Activated CD4-positive, alpha-beta T cell treated with anti-CD3 and anti-CD28 coated beads for 36 hours (primary cell): Measurements from ENCODE around the gene NPM3. TPM values are rescaled to one million over a fixed set of nuclear protein-coding genes. Genes with fewer than 3 reads are reported as not detected.

Experiments
- ATAC-seq: fragments of 200-7000 bp; cut with Tn5 transposase; one replicate; pipeline ENCODE4 v1.10.0; 2021; ENCODE audit warnings: mild to moderate bottlenecking, moderate library complexity
- CTCF ChIA-PET: fragments of 350-600 bp; sonication (Branson Sonifier 250); formaldehyde crosslinking; loops from one replicate; lab custom pipeline; 2021; ENCODE audit warnings: antibody characterized with exemption; lab: Charles Lee
- POLR2A ChIA-PET: fragments of 350-600 bp; sonication (Branson Sonifier 250); formaldehyde crosslinking; loops from one replicate; lab custom pipeline; 2021; ENCODE audit warnings: antibody characterized with exemption, inconsistent platforms; lab: Charles Lee
- DNase-seq: peaks from one replicate; pipeline ENCODE4 v3.0.0-alpha.2; 2020
- H3K27ac Mint-ChIP-seq: one replicate; pipeline ENCODE4 v1.8.0; 2021; ENCODE audit warnings: mixed read lengths
- H3K27me3 Mint-ChIP-seq: one replicate; pipeline ENCODE4 v1.8.0; 2021; ENCODE audit warnings: mixed read lengths
- H3K36me3 Mint-ChIP-seq: one replicate; pipeline ENCODE4 v1.8.0; 2021; ENCODE audit warnings: low read depth, mixed read lengths
- H3K4me1 Mint-ChIP-seq: one replicate; pipeline ENCODE4 v1.8.0; 2021; ENCODE audit warnings: mixed read lengths
- H3K4me3 Mint-ChIP-seq: one replicate; pipeline ENCODE4 v1.8.0; 2021; ENCODE audit warnings: mild to moderate bottlenecking, moderate library complexity, mixed read lengths
- H3K9me3 Mint-ChIP-seq: one replicate; pipeline ENCODE4 v1.8.0; 2021; ENCODE audit warnings: low read depth, mixed read lengths
- intact Hi-C, 2 experiments: fragments of 100-400 bp; cut with DNase I in 1 of 2; cut with micrococcal nuclease in 1 of 2; formaldehyde crosslinking; loops; one replicate each; pipeline versions ENCODE4 v1.14.2 to v1.15.1; 2022 to 2024; cut with DNase I, micrococcal nuclease
- total RNA-seq, 2 experiments: library from RNA; stranded (reverse); gene quantifications; one replicate each; pipeline ENCODE4 v1.2.3, GENCODE V29; 2021

NPM3 gene, protein sequence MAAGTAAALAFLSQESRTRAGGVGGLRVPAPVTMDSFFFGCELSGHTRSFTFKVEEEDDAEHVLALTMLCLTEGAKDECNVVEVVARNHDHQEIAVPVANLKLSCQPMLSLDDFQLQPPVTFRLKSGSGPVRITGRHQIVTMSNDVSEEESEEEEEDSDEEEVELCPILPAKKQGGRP
- 100 to 1,000 TPM; 207 to 214 TPM for total RNA-seq

DNA sequence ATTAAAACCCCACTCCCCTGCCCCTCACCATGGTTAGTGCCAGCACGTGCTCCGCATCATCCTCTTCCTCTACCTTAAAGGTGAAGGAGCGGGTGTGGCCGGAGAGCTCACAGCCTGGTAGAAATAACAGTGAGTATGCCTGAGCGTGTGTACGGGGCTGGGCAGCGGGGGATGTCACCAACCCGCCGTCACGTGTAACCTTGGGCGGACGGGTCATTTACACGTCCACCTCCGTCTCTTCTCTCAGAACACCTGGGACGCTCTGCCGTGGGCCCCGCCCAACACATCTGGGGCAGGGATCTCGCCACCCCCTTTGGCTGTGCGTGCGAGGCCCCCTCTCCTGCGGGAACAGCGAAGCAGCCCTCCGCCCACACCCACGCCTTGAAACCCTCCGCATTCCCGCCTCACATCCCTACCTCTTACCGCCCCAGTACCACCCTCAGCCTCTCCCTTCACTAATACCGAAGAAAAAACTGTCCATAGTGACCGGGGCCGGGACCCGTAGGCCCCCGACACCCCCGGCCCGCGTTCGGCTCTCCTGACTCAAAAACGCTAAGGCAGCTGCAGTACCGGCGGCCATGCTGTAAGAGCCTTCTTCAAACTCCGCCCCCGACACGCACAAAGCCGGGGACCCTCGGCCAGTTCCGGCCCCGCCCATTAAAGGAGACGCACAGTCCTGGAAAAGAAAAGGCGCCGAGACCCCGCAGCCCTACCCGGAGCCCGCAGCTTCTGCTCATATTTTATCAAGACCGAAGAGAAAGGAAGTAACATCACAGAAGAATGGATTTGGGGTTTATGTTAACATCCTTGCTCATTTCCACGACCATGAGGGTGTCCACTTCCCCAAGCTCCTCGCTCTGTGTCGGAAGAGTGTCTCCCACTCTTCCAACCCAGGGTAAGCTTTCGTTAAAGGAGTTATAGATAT lies at the start of gene NPM3:
NPM3 (minus strand) TSS at position 636 of the 925 bp plus-strand sequence; CDS start at position 580, 56 bp downstream.
- peak; percentile 82 for ATAC-seq
- intact Hi-C loops: loop anchor here (1.0 to 10.0 kb wide), 12 partner anchors 35 to 1248 kb away; partner anchors contain the start of genes DPCD (in 2 of the 2), OGA (in 2 of the 2), POLL (in 2 of the 2) and HIF1AN (in 1 of the 2)
- H3K36me3 Mint-ChIP-seq: peaks cover 53% of the 10 kb centered on the region
- H3K9me3 Mint-ChIP-seq: no peaks in the 10 kb centered on the region
- peak within 1 kb of the TSS; percentile 97 for H3K27ac Mint-ChIP-seq
- H3K4me3 Mint-ChIP-seq: peak within 1 kb of the TSS; percentile 94
- ChIA-PET CTCF (interaction anchor here (0.6 to 5.0 kb wide), 27 partner anchors 10 to 400 kb away, joined by 3 to 43 read pairs (median 7); partner anchors contain the start of gene OGA), POLR2A (interaction anchor here (1.0 to 1.3 kb wide), 3 partner anchors 12 to 48 kb away, joined by 3 to 4 read pairs (median 3); partner anchors contain the start of gene OGA)
- peaks cover 6% of the 10 kb centered on the region for H3K27me3 Mint-ChIP-seq
- H3K4me1 Mint-ChIP-seq: peaks cover 52% of the 10 kb centered on the region
- peak; percentile 94 for DNase-seq

DNA sequence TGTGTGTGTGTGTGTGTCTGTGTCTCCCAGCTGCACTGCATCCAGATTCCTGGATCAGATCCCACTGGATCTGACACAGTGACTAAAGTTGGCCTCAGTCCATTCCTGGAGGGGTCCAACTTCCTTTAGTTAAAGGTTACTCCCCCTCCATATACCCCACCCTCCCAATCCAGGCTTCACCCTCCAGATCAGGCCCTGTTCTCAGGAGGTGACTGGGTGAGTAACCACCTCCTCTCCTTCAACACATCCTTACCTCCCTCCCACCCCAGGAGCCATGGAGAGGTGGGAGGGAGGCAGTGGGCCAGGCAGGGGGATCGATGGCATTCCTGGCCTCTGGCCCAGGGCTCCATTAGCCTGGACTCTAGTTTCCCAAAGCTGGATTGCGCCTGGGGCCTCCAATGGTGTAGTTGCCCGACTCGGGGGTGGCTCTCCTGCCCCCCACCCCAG lies 49.1 kb upstream of the NPM3 start:
- no peak for DNase-seq
- Mint-ChIP-seq H3K27me3 (no peaks in the 10 kb centered on the region), H3K27ac (no peak overlapping the region), H3K4me3 (no peak overlapping the region), H3K4me1 (peaks cover 61% of the 10 kb centered on the region), H3K9me3 (no peaks in the 10 kb centered on the region), H3K36me3 (no peaks in the 10 kb centered on the region)
- intact Hi-C loops: loop anchor here (5.0 kb wide), 6 partner anchors 50 to 815 kb away; partner anchors contain the start of genes BTRC (in 1 of the 2), NFKB2 (in 1 of the 2), NPM3 (in 1 of the 2) and PPRC1 (in 1 of the 2)
- POLR2A ChIA-PET: no interaction called here
- no peak for ATAC-seq
- CTCF ChIA-PET: interaction anchor here (0.6 to 2.1 kb wide), 5 partner anchors 9 to 382 kb away, joined by 3 to 8 read pairs (median 3); no protein-coding TSS in a partner anchor

DNA sequence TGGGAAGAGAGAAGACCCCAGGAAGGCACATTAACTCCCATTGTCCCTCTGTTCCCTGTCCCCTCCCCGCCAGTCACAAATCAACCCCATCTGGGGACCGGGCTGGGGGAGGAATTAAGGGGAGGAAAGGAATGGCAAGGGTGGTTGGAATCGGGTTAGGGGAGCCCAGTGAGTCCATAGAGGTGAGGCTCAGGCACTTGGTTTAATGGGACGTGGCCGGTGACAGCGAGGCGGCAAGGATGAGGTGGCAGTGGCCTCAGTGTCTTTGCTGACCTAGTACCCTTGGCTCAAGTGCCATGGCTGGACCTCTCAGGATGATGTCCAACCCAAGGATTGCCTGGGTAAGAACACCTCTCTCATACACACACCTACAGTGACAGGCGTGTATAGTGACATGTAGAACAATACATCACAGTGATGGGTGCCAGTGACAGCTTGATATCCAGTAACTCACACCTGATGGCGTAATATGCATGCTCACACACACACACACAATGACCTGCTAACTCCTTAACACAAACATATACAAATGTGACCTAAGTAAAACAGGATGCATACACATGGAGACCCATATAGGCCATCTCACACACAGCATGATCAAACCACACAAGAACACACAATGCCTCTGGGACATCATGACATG lies 48.0 kb upstream of the NPM3 start:
- peak overlapping the region; percentile 70 for H3K4me3 Mint-ChIP-seq
- peaks cover 61% of the 10 kb centered on the region for H3K4me1 Mint-ChIP-seq
- intact Hi-C loops: loop anchor here (2.0 to 5.0 kb wide), 8 partner anchors 49 to 816 kb away; partner anchors contain the start of genes BTRC (in 1 of the 2), HPS6 (in 1 of the 2), NFKB2 (in 1 of the 2) and NPM3 (in 1 of the 2)
- H3K27me3 Mint-ChIP-seq: no peaks in the 10 kb centered on the region
- H3K36me3 Mint-ChIP-seq: no peaks in the 10 kb centered on the region
- ChIA-PET POLR2A (interaction anchor here (0.6 to 2.6 kb wide), 3 partner anchors 11 to 48 kb away, joined by 3 to 16 read pairs (median 15); partner anchors contain the start of genes NPM3 and OGA), CTCF (interaction anchor here (0.5 to 2.1 kb wide), 4 partner anchors 10 to 179 kb away, joined by 3 to 8 read pairs (median 5); no protein-coding TSS in a partner anchor)
- peak overlapping the region; percentile 98 for H3K27ac Mint-ChIP-seq
- no peak for ATAC-seq
- no peaks in the 10 kb centered on the region for H3K9me3 Mint-ChIP-seq
- DNase-seq: no peak

DNA sequence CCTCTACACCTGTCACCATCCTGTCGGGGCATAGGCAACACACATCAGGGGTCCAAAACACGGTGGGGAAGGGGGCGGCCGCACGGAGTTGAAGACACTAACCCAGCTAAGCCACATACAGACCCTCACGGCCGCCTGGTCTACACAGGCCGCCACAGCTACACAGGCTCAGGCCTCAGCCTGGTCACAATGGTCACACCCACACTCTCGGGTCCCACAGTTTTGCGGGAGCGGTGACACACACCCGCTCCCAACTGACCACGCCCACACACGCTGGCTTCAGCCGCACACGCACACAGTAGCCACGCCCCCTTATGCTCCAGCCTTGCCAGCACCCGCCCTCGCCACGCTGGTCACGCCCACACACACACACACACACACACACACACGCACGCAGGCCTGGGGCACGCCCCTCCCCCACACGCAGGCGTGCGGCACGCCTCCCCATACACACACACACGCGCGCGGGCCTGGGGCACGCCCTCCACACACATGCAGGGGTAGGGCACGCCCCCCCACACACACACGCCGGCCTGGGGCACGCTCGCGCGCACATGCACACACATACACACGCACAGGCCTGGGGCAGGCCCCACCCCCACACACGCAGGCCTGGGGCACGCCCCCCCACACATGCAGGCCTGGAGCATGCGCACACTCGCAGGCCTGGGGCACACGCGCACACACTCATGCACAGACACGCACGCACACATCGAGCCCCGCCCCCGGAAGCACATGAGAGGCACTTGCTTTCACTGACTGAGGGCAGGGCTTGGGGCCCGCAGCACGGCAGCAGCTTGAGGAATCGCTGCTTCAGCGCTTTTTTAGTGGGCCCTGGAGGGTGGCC lies 47.3 kb upstream of the NPM3 start:
- Mint-ChIP-seq H3K27ac (peak overlapping the region; percentile 98), H3K4me3 (peak overlapping the region; percentile 70), H3K4me1 (peaks cover 56% of the 10 kb centered on the region), H3K27me3 (no peaks in the 10 kb centered on the region), H3K36me3 (no peaks in the 10 kb centered on the region), H3K9me3 (no peaks in the 10 kb centered on the region)
- POLR2A ChIA-PET: interaction anchor here (0.6 to 2.6 kb wide), 4 partner anchors 12 to 125 kb away, joined by 3 to 16 read pairs (median 10); partner anchors contain the start of genes NPM3 and OGA
- peak; percentile 77 for ATAC-seq
- CTCF ChIA-PET: interaction anchor here (1.1 to 2.5 kb wide), 3 partner anchors 11 to 179 kb away, joined by 3 to 12 read pairs (median 8); no protein-coding TSS in a partner anchor
- peak; percentile 96 for DNase-seq
- intact Hi-C loops: loop anchor here (1.0 to 5.0 kb wide), 10 partner anchors 12 to 817 kb away; partner anchors contain the start of genes NPM3 (in 2 of the 2), OGA (in 2 of the 2), BTRC (in 1 of the 2) and HPS6 (in 1 of the 2)

DNA sequence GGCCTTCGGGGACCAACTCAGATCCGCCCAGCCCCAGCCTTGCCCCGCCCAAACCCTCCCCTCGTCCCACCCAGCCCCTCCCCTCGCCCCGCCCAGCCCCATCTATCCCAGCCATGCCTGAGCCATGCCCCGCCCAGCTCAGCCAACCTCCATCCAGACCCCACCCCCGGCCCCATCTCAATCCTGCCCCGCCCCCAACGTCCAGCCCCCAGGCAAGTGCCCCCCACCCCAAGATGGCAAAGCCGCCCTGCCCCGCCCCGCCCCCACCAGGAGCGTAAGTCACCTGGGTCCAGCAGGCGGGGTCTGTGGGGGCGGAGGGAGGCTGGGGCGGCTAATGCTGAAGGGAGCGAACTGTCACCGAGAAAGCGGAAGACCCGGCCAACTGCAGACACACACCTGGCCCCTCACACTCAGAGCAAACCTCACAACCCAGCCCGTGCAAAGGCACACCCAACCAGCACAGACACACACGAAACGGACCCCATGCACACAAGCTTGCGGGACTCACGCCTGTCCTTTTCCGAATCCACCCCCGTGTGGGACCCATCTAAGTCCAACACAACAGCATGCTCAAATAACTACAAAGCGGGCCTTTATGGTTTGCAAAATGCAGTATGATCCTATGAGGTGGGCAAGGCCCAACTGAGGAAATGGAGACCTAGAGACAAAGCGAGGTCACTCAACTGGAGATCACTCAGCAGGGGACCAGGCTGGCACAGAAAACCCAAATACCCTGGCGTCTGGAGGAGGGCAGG lies 46.5 kb upstream of the NPM3 start:
- ChIA-PET CTCF (interaction anchor here (0.5 to 2.5 kb wide), 4 partner anchors 8 to 565 kb away, joined by 3 to 12 read pairs (median 4); no protein-coding TSS in a partner anchor), POLR2A (interaction anchor here (0.7 to 2.6 kb wide), 2 partner anchors 11 to 126 kb away, joined by 5 to 16 read pairs; partner anchors contain the start of gene OGA)
- intact Hi-C loops: loop anchor here (1.0 to 5.0 kb wide), 10 partner anchors 11 to 818 kb away; partner anchors contain the start of genes NPM3 (in 2 of the 2), OGA (in 2 of the 2), BTRC (in 1 of the 2) and HPS6 (in 1 of the 2)
- Mint-ChIP-seq H3K27me3 (no peaks in the 10 kb centered on the region), H3K9me3 (no peaks in the 10 kb centered on the region), H3K4me1 (peaks cover 50% of the 10 kb centered on the region), H3K4me3 (peak overlapping the region; percentile 70), H3K36me3 (no peaks in the 10 kb centered on the region), H3K27ac (peak overlapping the region; percentile 98)
- DNase-seq (peak; percentile 84), ATAC-seq (peak; percentile 14)

DNA sequence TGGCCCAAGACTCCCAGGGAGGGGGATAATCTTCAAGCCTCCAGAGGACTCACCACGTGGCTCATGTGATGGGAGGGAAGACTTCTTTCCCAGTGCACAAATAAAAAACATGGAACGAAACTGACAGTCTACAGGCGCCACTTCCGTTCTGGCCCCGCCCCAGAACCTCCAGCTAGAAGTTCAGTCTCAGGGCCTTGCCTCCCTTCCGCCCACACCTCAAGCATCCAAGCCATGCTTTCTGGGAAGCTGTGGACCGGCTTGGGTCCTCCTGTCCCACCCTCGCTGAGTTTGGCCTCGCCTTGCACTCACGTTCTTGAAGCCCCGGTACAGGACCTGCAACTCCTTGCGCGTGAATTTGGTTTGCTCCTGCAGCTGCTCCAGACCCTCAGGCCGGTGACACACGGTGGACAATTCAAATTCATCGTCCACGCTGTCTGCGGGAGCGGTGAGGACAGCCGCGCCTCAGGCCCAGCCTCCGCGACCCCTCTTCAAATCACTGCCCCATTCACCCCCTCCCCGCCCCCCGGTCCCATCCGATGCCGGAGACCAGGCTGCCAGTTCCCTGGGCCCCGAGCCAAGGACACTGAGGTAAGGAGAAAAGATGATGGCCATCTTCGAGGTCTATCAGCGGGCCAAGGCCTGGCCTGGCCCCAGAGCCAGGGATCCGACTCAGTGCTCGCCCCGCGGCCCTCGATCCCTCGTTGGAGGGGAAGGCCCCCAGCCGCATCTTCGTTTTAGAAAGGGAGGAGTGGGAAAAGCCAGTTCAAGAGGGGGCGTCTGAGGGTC lies 45.7 kb upstream of the NPM3 start:
- intact Hi-C loops: no loop called here
- Mint-ChIP-seq H3K36me3 (no peaks in the 10 kb centered on the region), H3K4me1 (peaks cover 42% of the 10 kb centered on the region), H3K4me3 (no peak overlapping the region), H3K27me3 (no peaks in the 10 kb centered on the region), H3K27ac (no peak overlapping the region), H3K9me3 (no peaks in the 10 kb centered on the region)
- DNase-seq (no peak), ATAC-seq (no peak)
- ChIA-PET CTCF (interaction anchor here (0.5 to 2.5 kb wide), 4 partner anchors 8 to 59 kb away, joined by 3 to 12 read pairs (median 6); partner anchors contain the start of gene OGA), POLR2A (interaction anchor here (2.6 kb wide), 1 partner anchor 11 kb away, joined by 16 read pairs; the partner anchor contains the start of gene OGA)

DNA sequence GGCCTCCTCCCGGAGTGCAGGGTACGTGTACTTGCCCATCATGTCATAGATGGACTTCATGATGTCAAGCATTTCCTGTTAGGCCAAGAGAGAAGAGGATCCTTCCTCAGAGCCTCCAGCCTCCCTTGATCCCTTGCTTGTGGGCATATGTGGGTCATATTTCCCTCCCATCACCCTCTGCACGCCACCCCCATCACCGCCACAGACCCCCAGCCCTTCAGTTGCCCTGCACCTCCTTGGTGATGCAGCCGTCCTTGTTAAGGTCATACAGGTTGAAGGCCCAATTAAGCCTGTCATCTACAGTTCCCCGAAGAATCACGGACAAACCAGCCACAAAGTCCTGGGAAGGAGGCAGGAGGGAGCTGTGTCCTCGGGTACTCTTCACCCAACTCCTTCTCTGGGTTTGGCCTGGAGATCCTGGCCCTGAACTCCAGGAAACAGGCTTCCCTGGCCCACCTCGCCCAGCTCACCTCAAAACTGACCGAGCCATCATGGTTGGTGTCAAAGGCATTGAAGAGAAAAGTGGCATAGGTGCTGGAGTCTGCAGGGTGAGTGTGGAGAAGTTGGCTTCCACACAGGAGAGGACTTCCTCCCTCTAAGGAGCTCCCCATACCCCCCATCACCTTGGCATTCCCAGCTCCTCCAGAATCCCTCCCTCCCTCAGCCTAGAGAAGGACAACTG lies 44.8 kb upstream of the NPM3 start:
- POLR2A ChIA-PET: interaction anchor here (1.3 kb wide), 1 partner anchor 9 kb away, joined by 4 read pairs; no protein-coding TSS in a partner anchor
- Mint-ChIP-seq H3K4me1 (peaks cover 34% of the 10 kb centered on the region), H3K27ac (no peak overlapping the region), H3K27me3 (no peaks in the 10 kb centered on the region), H3K9me3 (no peaks in the 10 kb centered on the region), H3K4me3 (no peak overlapping the region), H3K36me3 (no peaks in the 10 kb centered on the region)
- no peak for DNase-seq
- no peak for ATAC-seq
- intact Hi-C loops: no loop called here
- CTCF ChIA-PET: interaction anchor here (0.7 to 2.5 kb wide), 4 partner anchors 8 to 16 kb away, joined by 4 to 12 read pairs (median 6); partner anchors contain the start of gene OGA

DNA sequence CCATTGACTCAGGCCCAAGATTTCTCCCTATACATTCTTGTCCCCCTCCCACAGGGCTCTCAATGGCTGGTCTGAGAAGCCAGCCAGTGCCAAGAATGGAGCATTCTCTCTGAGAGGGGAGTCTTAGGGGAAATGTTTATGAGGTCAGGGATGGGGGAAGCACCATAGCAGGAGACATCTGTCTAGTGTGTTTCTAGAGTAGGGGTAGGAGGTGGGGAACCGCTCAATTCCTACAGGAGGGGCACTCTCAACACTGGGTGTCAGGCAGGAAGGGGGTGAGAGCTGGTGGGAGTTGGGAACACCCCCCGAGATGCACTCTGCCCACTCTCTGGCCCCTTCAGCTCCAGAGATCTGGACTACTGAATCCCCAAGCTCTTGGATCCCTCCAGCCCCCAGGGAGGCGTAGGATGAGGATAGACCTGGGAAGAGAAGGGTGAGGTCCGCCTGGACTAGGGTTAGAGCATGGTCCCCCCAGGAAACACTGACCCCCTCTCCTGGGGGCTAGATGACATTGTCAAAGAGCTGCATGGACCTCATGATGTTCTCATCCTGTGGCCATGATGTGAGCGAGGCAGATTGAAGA lies 43.7 kb upstream of the NPM3 start:
- intact Hi-C loops: no loop called here
- DNase-seq (no peak), ATAC-seq (no peak)
- H3K4me1 Mint-ChIP-seq: peaks cover 28% of the 10 kb centered on the region
- H3K27me3 Mint-ChIP-seq: no peaks in the 10 kb centered on the region
- H3K9me3 Mint-ChIP-seq: no peaks in the 10 kb centered on the region
- POLR2A ChIA-PET: interaction anchor here (1.3 kb wide), 1 partner anchor 8 kb away, joined by 4 read pairs; no protein-coding TSS in a partner anchor
- H3K36me3 Mint-ChIP-seq: no peaks in the 10 kb centered on the region
- H3K27ac Mint-ChIP-seq: no peak overlapping the region
- CTCF ChIA-PET: interaction anchor here (0.7 to 1.9 kb wide), 3 partner anchors 8 to 17 kb away, joined by 4 to 7 read pairs (median 4); partner anchors contain the start of gene OGA
- no peak overlapping the region for H3K4me3 Mint-ChIP-seq
